GM21515 (cell line): Measurements from ENCODE around the gene ZDHHC8.

ENCODE experiments used
- ATAC-seq: cut with Tn5 transposase; IDR thresholded peaks from one replicate; pipeline ENCODE4 v1.9.1; 2021; ENCODE audit not compliant: unreplicated experiment

Gene ZDHHC8

GRCh38 chr22:20142711-20143621 lies 11.4 kb downstream of the ZDHHC8 start:
- no peak for ATAC-seq

- no peak for ATAC-seq
Observed at GRCh38 chr22:20143883-20144665, 12.5 kb downstream of the ZDHHC8 start.

DNA sequence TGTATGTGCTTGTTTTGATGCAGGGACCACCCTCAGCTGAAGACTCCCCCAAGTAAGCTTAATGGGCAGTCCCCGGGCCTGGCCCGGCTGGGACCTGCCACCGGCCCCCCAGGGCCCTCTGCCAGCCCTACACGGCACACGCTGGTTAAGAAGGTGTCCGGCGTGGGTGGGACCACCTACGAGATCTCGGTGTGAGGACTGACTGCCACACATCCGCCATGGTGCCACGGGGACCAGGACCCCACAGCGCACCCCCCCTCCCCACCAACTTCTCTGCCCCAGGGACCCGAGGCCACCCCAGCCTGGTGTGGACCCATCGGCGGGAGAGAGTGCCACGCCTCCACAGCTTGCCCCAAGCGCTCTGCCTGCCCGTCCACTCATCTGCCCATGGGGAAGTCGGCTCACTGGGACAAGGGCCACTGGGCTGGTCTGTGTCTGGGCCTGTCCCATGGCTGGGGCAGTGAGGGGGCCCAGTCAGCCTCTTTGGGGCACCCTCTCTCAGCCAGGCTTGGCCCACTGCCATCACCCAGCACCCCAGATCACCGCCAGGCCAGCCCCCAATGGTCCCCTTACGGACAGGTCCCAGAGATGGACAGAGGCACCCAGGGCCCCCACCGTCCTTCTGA lies 13.7 kb downstream of the ZDHHC8 start:
- no peak for ATAC-seq

DNA sequence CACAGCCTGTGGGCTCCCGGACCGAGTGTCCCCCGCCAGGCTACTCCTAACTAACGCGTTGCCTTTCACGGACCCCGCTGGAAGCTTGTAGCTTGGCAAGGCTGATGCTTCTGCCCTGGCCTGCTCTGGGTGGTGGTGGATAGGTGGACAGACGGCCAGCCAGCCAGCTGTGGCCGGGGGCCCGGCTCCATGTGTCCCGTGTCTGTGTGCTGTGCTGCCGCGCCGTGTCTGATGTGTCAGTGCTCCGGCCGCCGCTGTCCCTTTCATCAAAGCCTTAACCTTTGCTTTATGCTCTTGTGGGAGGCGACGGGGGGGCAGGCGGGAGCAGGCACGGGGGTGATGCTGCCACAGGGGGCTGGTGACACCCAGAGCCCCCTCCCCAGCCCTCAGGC lies 14.2 kb downstream of the ZDHHC8 start:
- ATAC-seq, result no peak

- ATAC-seq, result no peak
Observed at GRCh38 chr22:20146777-20147176, 15.2 kb downstream of the ZDHHC8 start.

- no peak for ATAC-seq
Observed at GRCh38 chr22:20147237-20147988, 15.8 kb downstream of the ZDHHC8 start.

DNA sequence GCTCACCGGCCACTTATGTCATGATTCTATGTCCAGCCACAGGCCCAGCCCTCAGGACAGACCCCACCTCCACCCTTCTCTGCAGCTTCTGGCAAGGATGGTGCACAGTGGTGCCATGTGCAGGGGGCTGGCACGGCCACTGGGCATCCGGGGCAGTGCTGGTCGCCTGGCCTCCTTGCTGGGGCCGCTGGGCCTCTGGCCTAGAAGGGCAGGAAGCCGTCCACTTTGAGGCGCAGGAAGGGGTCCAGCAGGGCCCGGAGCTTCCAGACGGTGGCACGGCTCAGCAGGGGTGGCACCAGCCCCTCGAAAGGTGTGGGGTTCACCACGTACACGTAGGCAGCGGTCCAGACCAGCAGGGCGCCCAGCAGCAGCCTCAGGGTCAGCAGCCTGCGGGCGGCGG lies 16.8 kb downstream of the ZDHHC8 start:
- ATAC-seq, result no peak

GRCh38 chr22:20149257-20150250 lies 17.9 kb downstream of the ZDHHC8 start:
- ATAC-seq, result no peak

DNA sequence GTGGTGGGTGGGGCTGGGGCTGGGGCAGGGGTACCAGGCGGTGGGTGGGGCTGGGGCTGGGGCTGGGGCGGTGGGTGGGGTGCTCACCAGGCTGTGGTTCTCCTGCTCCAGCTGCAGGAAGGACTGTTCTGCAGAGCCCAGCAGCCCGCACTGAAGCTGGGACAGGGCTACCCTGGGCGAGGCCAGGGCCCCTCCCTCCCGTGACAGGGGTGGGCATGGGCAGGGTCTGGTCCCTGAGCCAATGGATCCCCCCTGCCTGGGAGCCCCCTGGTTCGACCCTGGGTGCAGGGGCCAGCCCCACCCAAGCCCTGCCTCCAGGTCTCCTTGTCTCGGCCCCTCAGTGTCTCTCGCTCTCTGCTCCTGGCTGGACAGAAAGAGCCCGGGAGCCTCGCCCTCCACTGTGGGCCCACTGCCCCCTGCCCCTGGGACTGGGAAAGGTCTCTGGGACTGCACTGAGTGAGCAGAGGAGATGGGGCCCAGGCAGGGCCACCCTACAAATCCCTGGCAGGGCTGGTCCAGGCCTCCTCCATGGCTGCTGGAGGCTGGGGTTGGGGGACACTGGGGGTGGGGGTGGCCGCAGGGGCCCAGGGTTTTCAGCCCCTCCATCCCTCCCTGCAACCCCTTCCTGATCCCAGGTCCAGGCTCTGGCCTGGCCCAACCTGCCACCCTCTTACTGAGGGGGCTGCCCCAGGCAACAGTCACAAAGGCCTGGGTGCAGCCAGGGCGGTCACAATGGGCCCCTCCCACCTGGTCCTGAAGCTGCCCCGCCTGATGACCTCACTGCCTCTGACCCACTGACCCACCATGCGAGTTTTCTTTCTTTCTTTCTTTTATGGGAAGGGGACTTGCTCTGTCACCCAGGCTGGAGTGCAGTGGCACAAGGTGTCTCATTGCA lies 19.0 kb downstream of the ZDHHC8 start, which contains the start of gene CCDC188:
TSS of gene CCDC188 (minus strand) at position 675 of the 895 bp plus-strand sequence. CDS start at position 606, 69 bp downstream.
- ATAC-seq, result no peak

DNA sequence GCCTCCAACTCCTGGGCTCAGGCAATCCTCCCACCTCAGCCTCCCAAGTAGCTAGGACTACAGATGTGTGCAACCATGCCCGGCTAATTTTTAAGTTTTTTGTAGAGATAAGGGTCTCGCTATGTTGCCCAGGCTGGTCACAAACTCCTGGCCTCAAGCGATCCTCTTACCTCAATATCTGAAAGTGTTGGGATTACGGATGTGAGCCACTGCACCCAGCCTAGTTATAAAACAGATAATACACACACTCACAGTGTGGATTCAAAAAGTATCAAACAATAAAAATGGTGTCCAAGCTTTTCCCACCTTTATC lies 19.6 kb downstream of the ZDHHC8 start:
- ATAC-seq, result no peak

DNA sequence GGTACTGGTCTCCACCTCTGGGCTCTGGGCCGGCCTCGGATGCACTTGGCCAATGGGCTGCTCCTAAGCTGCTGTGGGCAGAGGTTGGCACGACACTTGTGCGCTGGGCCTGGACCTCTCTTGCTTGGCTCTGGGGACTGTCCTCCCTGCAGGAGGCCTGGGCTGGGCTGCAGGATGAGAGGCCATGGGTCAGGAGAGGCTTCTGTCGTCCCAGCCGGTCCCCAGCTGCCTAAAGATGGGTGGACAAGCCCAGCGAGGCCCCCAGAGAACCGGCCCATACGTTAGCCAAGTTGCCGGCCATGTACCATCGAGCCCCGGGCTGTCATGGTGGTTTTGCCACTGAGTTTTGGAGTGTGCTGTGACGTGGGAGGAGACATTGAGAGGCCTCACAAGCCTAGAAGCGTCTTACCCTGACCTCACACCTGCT lies 20.9 kb downstream of the ZDHHC8 start:
- no peak for ATAC-seq

GRCh38 chr22:20153945-20154344 lies 22.3 kb downstream of the ZDHHC8 start:
- ATAC-seq, result no peak

DNA sequence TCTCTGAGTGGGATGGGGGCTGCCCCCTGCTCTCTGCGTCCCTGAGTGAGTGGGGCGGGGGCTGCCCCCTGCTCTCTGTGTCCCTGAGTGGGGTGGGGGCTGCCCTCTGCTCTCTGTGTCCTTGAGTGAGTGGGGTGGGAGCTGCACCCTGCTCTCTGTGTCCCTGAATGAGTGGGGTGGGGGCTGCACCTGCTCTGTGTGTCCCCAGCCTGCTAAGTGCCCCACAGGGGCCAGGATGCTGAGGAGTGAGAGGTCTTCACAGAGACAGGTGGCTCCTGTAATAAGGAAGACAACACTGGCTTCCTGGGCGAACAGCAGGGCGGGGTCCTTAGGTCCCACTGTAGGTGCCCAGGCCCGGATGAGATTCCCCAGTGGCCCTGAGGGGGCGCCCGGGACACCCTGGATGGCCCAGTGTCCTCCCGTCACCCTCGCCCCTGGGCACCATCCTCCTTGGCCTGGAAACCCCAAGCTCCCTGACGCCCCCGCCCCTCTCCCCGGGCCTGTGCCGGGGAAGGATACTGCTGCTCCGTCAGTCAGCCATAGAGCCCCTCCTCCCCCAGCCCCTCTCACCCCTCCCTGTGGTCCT lies 23.1 kb downstream of the ZDHHC8 start:
- ATAC-seq, result no peak

DNA sequence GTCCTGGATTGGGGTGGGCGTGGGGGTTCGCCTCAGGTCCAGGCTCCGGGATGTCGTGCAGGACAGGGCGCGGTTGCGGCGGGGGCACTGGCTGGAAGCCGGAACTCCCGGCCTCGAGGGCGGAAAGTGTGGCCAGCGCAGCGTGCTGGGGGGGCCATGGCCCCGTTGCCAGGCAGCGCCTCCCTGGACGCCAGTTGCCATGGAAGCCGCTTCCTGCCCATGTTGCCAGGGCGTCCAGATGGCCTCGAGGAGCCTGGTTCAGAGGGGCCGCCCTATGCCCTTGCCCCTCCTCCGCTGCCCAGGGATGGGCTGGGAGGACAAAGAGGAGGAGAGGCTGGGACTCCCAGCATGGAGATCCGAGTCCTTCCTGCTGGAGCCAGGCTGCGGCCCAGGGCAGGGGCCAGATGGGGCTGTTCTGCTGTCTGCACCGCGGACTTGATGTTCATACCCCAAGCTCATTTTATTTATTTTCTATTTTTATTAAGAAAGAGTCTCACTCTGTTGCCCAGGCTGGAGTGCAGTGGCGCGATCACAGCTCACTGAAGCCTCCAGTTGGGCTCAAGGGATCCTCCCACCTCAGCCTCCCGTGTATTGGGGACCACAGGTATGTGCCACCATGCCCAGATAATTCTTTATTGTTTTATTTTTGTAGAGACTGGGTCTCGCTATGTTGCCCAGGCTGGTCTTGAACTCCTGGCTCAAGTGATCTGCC lies 23.9 kb downstream of the ZDHHC8 start:
- no peak for ATAC-seq

GRCh38 chr22:20156042-20156389 lies 24.4 kb downstream of the ZDHHC8 start:
- ATAC-seq, result no peak

GRCh38 chr22:20156611-20157429 lies 25.2 kb downstream of the ZDHHC8 start:
- ATAC-seq, result no peak
